ENCODE measurements around the gene IGSF1. TPM values are rescaled to one million over a fixed set of nuclear protein-coding genes. Genes with fewer than 3 reads are reported as not detected.

Gene IGSF1, protein sequence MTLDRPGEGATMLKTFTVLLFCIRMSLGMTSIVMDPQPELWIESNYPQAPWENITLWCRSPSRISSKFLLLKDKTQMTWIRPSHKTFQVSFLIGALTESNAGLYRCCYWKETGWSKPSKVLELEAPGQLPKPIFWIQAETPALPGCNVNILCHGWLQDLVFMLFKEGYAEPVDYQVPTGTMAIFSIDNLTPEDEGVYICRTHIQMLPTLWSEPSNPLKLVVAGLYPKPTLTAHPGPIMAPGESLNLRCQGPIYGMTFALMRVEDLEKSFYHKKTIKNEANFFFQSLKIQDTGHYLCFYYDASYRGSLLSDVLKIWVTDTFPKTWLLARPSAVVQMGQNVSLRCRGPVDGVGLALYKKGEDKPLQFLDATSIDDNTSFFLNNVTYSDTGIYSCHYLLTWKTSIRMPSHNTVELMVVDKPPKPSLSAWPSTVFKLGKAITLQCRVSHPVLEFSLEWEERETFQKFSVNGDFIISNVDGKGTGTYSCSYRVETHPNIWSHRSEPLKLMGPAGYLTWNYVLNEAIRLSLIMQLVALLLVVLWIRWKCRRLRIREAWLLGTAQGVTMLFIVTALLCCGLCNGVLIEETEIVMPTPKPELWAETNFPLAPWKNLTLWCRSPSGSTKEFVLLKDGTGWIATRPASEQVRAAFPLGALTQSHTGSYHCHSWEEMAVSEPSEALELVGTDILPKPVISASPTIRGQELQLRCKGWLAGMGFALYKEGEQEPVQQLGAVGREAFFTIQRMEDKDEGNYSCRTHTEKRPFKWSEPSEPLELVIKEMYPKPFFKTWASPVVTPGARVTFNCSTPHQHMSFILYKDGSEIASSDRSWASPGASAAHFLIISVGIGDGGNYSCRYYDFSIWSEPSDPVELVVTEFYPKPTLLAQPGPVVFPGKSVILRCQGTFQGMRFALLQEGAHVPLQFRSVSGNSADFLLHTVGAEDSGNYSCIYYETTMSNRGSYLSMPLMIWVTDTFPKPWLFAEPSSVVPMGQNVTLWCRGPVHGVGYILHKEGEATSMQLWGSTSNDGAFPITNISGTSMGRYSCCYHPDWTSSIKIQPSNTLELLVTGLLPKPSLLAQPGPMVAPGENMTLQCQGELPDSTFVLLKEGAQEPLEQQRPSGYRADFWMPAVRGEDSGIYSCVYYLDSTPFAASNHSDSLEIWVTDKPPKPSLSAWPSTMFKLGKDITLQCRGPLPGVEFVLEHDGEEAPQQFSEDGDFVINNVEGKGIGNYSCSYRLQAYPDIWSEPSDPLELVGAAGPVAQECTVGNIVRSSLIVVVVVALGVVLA (N-terminal part only)
- not detected in 2 replicates for total RNA-seq

DNA sequence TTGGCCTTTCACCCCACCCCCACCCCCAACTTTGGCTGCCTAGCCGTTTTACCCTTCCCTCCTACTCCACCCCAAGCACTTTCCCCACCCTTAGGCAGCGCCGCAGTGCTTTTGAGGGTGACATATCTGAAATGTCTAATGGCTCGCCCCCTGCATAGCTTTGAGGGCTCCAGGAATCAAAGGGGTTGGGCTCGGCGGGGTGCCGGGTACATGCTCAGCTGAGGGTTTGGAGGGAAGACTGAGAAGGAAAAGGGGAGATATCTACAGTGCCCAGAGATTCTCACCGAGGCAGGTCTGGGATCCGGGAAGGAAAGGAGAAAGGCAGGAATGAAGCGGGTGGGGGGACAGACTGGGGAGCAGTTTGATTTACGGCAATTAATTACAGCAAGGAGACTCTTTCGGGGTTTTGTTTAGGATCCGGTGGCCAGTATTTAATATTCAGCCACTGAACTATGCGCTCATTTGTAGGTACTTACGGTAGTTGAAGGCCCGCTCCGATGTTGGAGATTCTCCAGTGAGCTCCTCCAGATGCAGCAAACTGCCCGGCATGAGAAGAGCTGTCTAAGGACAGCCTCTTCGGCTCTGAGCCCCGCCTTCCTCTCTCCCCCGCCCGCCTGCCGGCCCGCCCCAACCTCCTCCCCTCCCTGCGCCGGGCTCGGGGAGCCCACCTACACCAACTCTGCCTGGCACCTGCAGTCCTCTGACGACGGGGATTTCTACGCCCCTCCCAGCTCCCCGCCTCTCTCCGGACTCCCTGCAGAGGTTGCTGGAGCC lies at the start of gene IGSF1:
IGSF1 (minus strand) TSS at position 569 of the 774 bp plus-strand sequence. CDS start 2,632 bp downstream, outside the sequence.

Other genes starting within 250 kb of the IGSF1 start
- not detected in 2 replicates for gene ARHGAP36, start 231.0 kb downstream of the IGSF1 start, total RNA-seq